HG03342 (cell line): ENCODE data around the gene CDC42SE2.

Experiments used
- ATAC-seq: cut with Tn5 transposase; IDR thresholded peaks from one replicate; pipeline ENCODE4 v1.9.1; 2021; ENCODE audit warnings: mild to moderate bottlenecking, moderate library complexity; ENCODE audit not compliant: unreplicated experiment

The CDC42SE2 gene

GRCh38 chr5:131263648-131264450 lies at the start of gene CDC42SE2:
Gene CDC42SE2, plus strand, starts transcription at chr5:131264053. Its CDS starts 95,441 bp downstream, at chr5:131359494.
- peak; percentile 85 for ATAC-seq

- no peak for ATAC-seq
Measured at GRCh38 chr5:131214609-131215227, 49.1 kb upstream of the CDC42SE2 start.

GRCh38 chr5:131217791-131218190 lies 46.1 kb upstream of the CDC42SE2 start:
- no peak for ATAC-seq

GRCh38 chr5:131218392-131218791 lies 45.5 kb upstream of the CDC42SE2 start:
- peak; percentile 62 for ATAC-seq

GRCh38 chr5:131220566-131220965 lies 43.3 kb upstream of the CDC42SE2 start:
- no peak for ATAC-seq

- no peak for ATAC-seq
Measured at GRCh38 chr5:131221008-131221703, 42.7 kb upstream of the CDC42SE2 start.

- no peak for ATAC-seq
Measured at GRCh38 chr5:131221888-131222287, 42.0 kb upstream of the CDC42SE2 start.

- no peak for ATAC-seq
Measured at GRCh38 chr5:131222731-131223130, 41.1 kb upstream of the CDC42SE2 start.

GRCh38 chr5:131223751-131224386 lies 40.0 kb upstream of the CDC42SE2 start:
- no peak for ATAC-seq

- peak; percentile 78 for ATAC-seq
Measured at GRCh38 chr5:131224387-131225201, 39.3 kb upstream of the CDC42SE2 start.

- no peak for ATAC-seq
Measured at GRCh38 chr5:131225282-131225974, 38.4 kb upstream of the CDC42SE2 start.

GRCh38 chr5:131226899-131227298 lies 37.0 kb upstream of the CDC42SE2 start:
- no peak for ATAC-seq

GRCh38 chr5:131228646-131229045 lies 35.2 kb upstream of the CDC42SE2 start:
- ATAC-seq = no peak

- no peak for ATAC-seq
Measured at GRCh38 chr5:131229623-131230022, 34.2 kb upstream of the CDC42SE2 start.

GRCh38 chr5:131230406-131230805 lies 33.4 kb upstream of the CDC42SE2 start:
- peak; percentile 76 for ATAC-seq

GRCh38 chr5:131239686-131240085 lies 24.2 kb upstream of the CDC42SE2 start:
- ATAC-seq = no peak

- no peak for ATAC-seq
Measured at GRCh38 chr5:131242728-131243255, 21.1 kb upstream of the CDC42SE2 start.

GRCh38 chr5:131245312-131245711 lies 18.5 kb upstream of the CDC42SE2 start:
- ATAC-seq = no peak

- no peak for ATAC-seq
Measured at GRCh38 chr5:131245948-131246347, 17.9 kb upstream of the CDC42SE2 start.

GRCh38 chr5:131246504-131246903 lies 17.3 kb upstream of the CDC42SE2 start:
- no peak for ATAC-seq
